GM10248 (cell line): ENCODE data around the gene EOLA1.
"Not testable (repeated sequence)": the region's sequence is repeated elsewhere in the genome, so short reads cannot be mapped to it uniquely, and the experiment has no call there.

Experiments used
- CTCF ChIA-PET: fragments of 300-600 bp; sonication (Branson Sonifier 250); formaldehyde crosslinking; extraction: SDS; loops from one replicate; lab custom pipeline; 2021; ENCODE audit warnings: antibody characterized with exemption; lab: Yijun Ruan, JAX
- POLR2A ChIA-PET: fragments of 350-650 bp; sonication (Branson Sonifier 250); formaldehyde crosslinking; extraction: SDS; loops from one replicate; lab custom pipeline; 2020; ENCODE audit warnings: antibody characterized with exemption; lab: Yijun Ruan, JAX
- DNase-seq: peaks from one replicate; pipeline ENCODE4 v3.0.0; 2012; ENCODE audit errors: extremely low spot score
- CTCF ChIP-seq: IDR thresholded peaks from 2 replicates; pipeline ENCODE4 v1.5.1; 2012; ENCODE audit warnings: mild to moderate bottlenecking, low read depth; ENCODE audit errors: extremely low read depth, missing control alignments, control extremely low read depth

The EOLA1 gene

GRCh38 chrX:149572743-149573142, 31.9 kb downstream of the EOLA1 start:
- TF ChIP-seq CTCF, result no peak
- CTCF ChIA-PET, result interaction anchor here (1.1 to 1.4 kb wide), 2 partner anchors 44 to 61 kb away, joined by 3 read pairs; no protein-coding TSS in a partner anchor
- POLR2A ChIA-PET, result no interaction called here
- no peak for DNase-seq

DNA sequence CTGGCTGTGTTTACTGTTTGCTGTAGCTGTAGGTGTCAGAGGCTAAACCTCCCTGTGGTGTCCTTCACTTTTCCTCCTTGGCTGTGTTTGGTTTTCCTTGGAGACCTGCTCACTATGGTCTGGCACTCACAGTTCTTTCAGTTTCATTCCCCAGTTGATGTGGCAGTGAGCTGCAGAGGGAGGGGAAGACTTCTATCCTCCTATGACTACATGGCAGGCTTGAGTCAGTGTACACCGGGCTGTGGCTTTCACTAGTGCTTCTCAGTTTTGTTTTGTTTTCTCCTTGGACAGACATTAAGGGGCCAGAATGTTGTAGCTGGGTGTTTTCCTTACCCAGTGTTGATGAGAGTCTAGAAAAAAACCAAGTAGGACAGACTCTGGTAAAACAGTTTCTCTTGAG, 32.6 kb downstream of the EOLA1 start:
- POLR2A ChIA-PET, CTCF ChIA-PET, DNase-seq: not testable (repeated sequence)

DNA sequence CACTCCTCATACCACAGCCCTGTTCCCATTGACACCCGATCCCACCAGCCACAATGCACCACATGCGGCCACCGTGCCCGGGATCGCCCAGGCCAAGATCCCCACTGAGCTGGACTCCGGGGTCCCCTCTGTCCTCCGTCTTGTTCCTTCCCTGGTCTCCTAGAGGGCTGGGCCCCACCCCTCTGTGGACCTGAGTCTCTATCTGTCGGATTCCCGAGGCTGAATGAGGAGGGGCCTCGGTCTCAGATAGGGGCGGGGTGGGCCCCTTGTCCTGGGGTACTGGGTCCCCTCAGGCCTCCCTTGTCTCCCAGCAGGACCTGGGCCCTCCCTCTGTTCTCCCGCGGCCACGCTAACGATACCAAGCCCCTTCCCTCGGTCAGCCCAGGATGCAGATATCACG, 44.8 kb downstream of the EOLA1 start:
- DNase-seq, CTCF ChIA-PET, POLR2A ChIA-PET: not testable (repeated sequence)

DNA sequence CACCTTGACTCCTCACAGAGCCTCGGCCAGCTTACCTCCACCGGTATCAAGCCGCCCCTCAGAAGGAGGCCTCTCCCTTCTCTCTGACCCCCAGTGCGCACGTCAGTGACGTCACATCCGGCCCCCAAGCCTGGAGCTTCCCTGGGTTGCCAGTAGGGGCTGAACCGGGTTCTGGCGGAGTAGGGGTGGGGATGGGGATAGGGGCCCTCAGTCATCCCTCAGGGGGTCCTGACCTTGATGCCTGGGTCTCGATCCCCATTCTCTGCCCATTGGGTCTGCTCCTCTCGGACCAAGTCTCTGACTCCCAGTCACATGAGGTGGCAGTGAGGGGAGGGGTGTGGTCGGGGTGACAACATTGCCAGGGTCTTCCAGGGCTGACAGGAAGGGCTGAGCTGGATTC, 46.5 kb downstream of the EOLA1 start, which contains the start of gene MAGEA9B:
Gene MAGEA9B (minus strand): TSS at position 101 of the 400 bp plus-strand sequence. CDS start 4,280 bp downstream, outside the sequence.
- DNase-seq, POLR2A ChIA-PET, CTCF ChIA-PET: not testable (repeated sequence)

GRCh38 chrX:149590993-149591392, 50.2 kb downstream of the EOLA1 start:
- DNase-seq, CTCF ChIA-PET, POLR2A ChIA-PET: not testable (repeated sequence)

- DNase-seq, POLR2A ChIA-PET, CTCF ChIA-PET: not testable (repeated sequence)
Measured at GRCh38 chrX:149595214-149595613, 54.4 kb downstream of the EOLA1 start, which contains the start of gene HSFX2. HSFX2 (minus strand) TSS chrX:149595314; CDS start chrX:149594700, 614 bp downstream.

DNA sequence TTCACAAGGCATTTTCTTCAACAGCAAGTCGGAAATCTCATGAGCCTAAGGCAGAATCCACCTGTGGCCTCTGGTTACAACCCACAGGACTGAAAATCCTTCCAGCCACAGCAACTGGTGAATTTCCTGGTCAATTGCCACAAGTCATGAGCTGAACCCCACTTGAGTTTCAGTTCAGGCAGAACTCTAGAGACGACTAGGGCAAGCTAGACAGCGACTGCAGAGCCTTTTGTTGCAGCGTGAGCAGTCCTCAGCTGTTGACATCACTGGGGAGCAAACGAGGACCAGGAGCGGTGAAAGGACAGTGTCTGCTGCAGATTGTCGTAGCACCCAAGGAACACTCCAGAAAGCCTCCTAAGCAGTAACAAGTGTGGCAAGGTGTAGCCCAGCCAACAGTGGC, 55.1 kb downstream of the EOLA1 start:
- DNase-seq, POLR2A ChIA-PET, CTCF ChIA-PET: not testable (repeated sequence)
